ENCODE results near the gene DEDD2.

The DEDD2 gene

GRCh38 chr19:42176649-42176989 is 40.9 kb downstream of the DEDD2 start:
- Histone ChIP-seq H3K9me3 (ENCODE audit: low read depth, low read length) (no peaks in the 10 kb centered on the region), H3K4me3 (peak overlapping the region; percentile 64), H3K27ac (no peak overlapping the region), H3K9ac (ENCODE audit: insufficient read length) (no peak overlapping the region), H3K36me3 (ENCODE audit: insufficient read depth, low read length) (no peaks in the 10 kb centered on the region)
- no peak for DNase-seq (ENCODE audit: low read depth, low spot score)
- TF ChIP-seq EZH2 (IDR thresholded peaks at IDR 0.05) (peak; percentile 82), FOXP2 (optimal IDR thresholded peaks at IDR 0.05; ENCODE audit: control extremely low read depth, extremely low read length, insufficient read depth) (no peak), POLR2AphosphoS5 (IDR thresholded peaks at IDR 0.05; ENCODE audit: borderline replicate concordance, low read depth, low read length) (no peak)

- Histone ChIP-seq H3K4me3 (peak overlapping the region; percentile 64), H3K27ac (no peak overlapping the region), H3K36me3 (ENCODE audit: insufficient read depth, low read length) (no peaks in the 10 kb centered on the region), H3K9me3 (ENCODE audit: low read depth, low read length) (no peaks in the 10 kb centered on the region), H3K9ac (ENCODE audit: insufficient read length) (no peak overlapping the region)
- TF ChIP-seq FOXP2 (optimal IDR thresholded peaks at IDR 0.05; ENCODE audit: control extremely low read depth, extremely low read length, insufficient read depth) (no peak), EZH2 (IDR thresholded peaks at IDR 0.05) (peak; percentile 80)
- no peak for DNase-seq (ENCODE audit: low read depth, low spot score)
Measured at GRCh38 chr19:42175952-42176648, 41.4 kb downstream of the DEDD2 start.

- no peaks in the 10 kb centered on the region for H3K9me3 ChIP-seq (ENCODE audit: low read depth, low read length)
- no peaks in the 10 kb centered on the region for H3K36me3 ChIP-seq (ENCODE audit: insufficient read depth, low read length)
- DNase-seq (ENCODE audit: low read depth, low spot score): no peak
- no peak overlapping the region for H3K9ac ChIP-seq (ENCODE audit: insufficient read length)
- TF ChIP-seq FOXP2 (optimal IDR thresholded peaks at IDR 0.05; ENCODE audit: control extremely low read depth, extremely low read length, insufficient read depth) (no peak), POLR2AphosphoS5 (IDR thresholded peaks at IDR 0.05; ENCODE audit: borderline replicate concordance, low read depth, low read length) (no peak)
- no peak overlapping the region for H3K27ac ChIP-seq
- H3K4me3 ChIP-seq: no peak overlapping the region
Measured at GRCh38 chr19:42174958-42175734, 42.3 kb downstream of the DEDD2 start.

GRCh38 chr19:42174188-42174587 is 43.3 kb downstream of the DEDD2 start:
- no peak for TF ChIP-seq EZH2 (IDR thresholded peaks at IDR 0.05)
- TF ChIP-seq FOXP2 (optimal IDR thresholded peaks at IDR 0.05; ENCODE audit: control extremely low read depth, extremely low read length, insufficient read depth): no peak
- no peak for TF ChIP-seq POLR2AphosphoS5 (IDR thresholded peaks at IDR 0.05; ENCODE audit: borderline replicate concordance, low read depth, low read length)
- Histone ChIP-seq H3K4me3 (no peak overlapping the region), H3K9ac (ENCODE audit: insufficient read length) (no peak overlapping the region), H3K36me3 (ENCODE audit: insufficient read depth, low read length) (no peaks in the 10 kb centered on the region), H3K27ac (no peak overlapping the region), H3K9me3 (ENCODE audit: low read depth, low read length) (no peaks in the 10 kb centered on the region)
- no peak for DNase-seq (ENCODE audit: low read depth, low spot score)

- Histone ChIP-seq H3K9ac (ENCODE audit: insufficient read length) (no peak overlapping the region), H3K9me3 (ENCODE audit: low read depth, low read length) (no peaks in the 10 kb centered on the region), H3K27ac (no peak overlapping the region), H3K4me3 (no peak overlapping the region), H3K36me3 (ENCODE audit: insufficient read depth, low read length) (no peaks in the 10 kb centered on the region)
- TF ChIP-seq FOXP2 (optimal IDR thresholded peaks at IDR 0.05; ENCODE audit: control extremely low read depth, extremely low read length, insufficient read depth) (no peak), POLR2AphosphoS5 (IDR thresholded peaks at IDR 0.05; ENCODE audit: borderline replicate concordance, low read depth, low read length) (no peak), EZH2 (IDR thresholded peaks at IDR 0.05) (no peak)
- DNase-seq (ENCODE audit: low read depth, low spot score): no peak
Measured at GRCh38 chr19:42173695-42174094, 43.8 kb downstream of the DEDD2 start.

GRCh38 chr19:42172261-42172660 is 45.2 kb downstream of the DEDD2 start:
- TF ChIP-seq EZH2 (IDR thresholded peaks at IDR 0.05) (no peak), POLR2AphosphoS5 (IDR thresholded peaks at IDR 0.05; ENCODE audit: borderline replicate concordance, low read depth, low read length) (no peak), FOXP2 (optimal IDR thresholded peaks at IDR 0.05; ENCODE audit: control extremely low read depth, extremely low read length, insufficient read depth) (no peak)
- Histone ChIP-seq H3K36me3 (ENCODE audit: insufficient read depth, low read length) (no peaks in the 10 kb centered on the region), H3K27ac (no peak overlapping the region), H3K4me3 (no peak overlapping the region), H3K9me3 (ENCODE audit: low read depth, low read length) (no peaks in the 10 kb centered on the region), H3K9ac (ENCODE audit: insufficient read length) (no peak overlapping the region)
- no peak for DNase-seq (ENCODE audit: low read depth, low spot score)

- no peak for DNase-seq (ENCODE audit: low read depth, low spot score)
- Histone ChIP-seq H3K9me3 (ENCODE audit: low read depth, low read length) (no peaks in the 10 kb centered on the region), H3K36me3 (ENCODE audit: insufficient read depth, low read length) (no peaks in the 10 kb centered on the region), H3K27ac (no peak overlapping the region), H3K9ac (ENCODE audit: insufficient read length) (no peak overlapping the region), H3K4me3 (no peak overlapping the region)
- TF ChIP-seq POLR2AphosphoS5 (IDR thresholded peaks at IDR 0.05; ENCODE audit: borderline replicate concordance, low read depth, low read length): no peak
- no peak for TF ChIP-seq FOXP2 (optimal IDR thresholded peaks at IDR 0.05; ENCODE audit: control extremely low read depth, extremely low read length, insufficient read depth)
- no peak for TF ChIP-seq EZH2 (IDR thresholded peaks at IDR 0.05)
Measured at GRCh38 chr19:42170715-42171114, 46.8 kb downstream of the DEDD2 start.

GRCh38 chr19:42169486-42170413 is 47.7 kb downstream of the DEDD2 start:
- Histone ChIP-seq H3K36me3 (ENCODE audit: insufficient read depth, low read length) (no peaks in the 10 kb centered on the region), H3K4me3 (no peak overlapping the region), H3K27ac (no peak overlapping the region), H3K9ac (ENCODE audit: insufficient read length) (no peak overlapping the region), H3K9me3 (ENCODE audit: low read depth, low read length) (no peaks in the 10 kb centered on the region)
- DNase-seq (ENCODE audit: low read depth, low spot score): no peak
- TF ChIP-seq POLR2AphosphoS5 (IDR thresholded peaks at IDR 0.05; ENCODE audit: borderline replicate concordance, low read depth, low read length) (no peak), EZH2 (IDR thresholded peaks at IDR 0.05) (no peak), FOXP2 (optimal IDR thresholded peaks at IDR 0.05; ENCODE audit: control extremely low read depth, extremely low read length, insufficient read depth) (no peak)

All from SK-N-MC (cell line).